Vagina (tissue), 2 donors: ENCODE results near the gene ATN1. TPM values are rescaled to one million over a fixed set of nuclear protein-coding genes. Genes with fewer than 3 reads are reported as not detected.

Experiments
- DNase-seq, 2 donors: peaks; one replicate each; pipeline ENCODE4 v3.0.0-alpha.2; 2017; ENCODE audit errors: extremely low spot score in 2 of 2
- H3K27ac ChIP-seq: fragments of 200-600 bp; sonication (generic); one replicate; pipeline ENCODE4 v1.5.1; 2019
- H3K27me3 ChIP-seq: fragments of 200-600 bp; sonication (generic); one replicate; pipeline ENCODE4 v1.5.1; 2019
- H3K36me3 ChIP-seq, 2 donors: fragments of 200-600 bp; sonication (generic); one replicate each; pipeline ENCODE4 v1.5.1; 2017 to 2019
- H3K4me1 ChIP-seq: fragments of 200-600 bp; sonication (generic); one replicate; pipeline ENCODE4 v1.5.1; 2019
- H3K4me3 ChIP-seq, 2 donors: fragments of 200-600 bp; sonication (generic); 1 replicate in 1 of 2; 2 replicates in 1 of 2; pipeline ENCODE4 v1.5.1; 2016 to 2019
- H3K9me3 ChIP-seq: fragments of 200-600 bp; sonication (generic); one replicate; pipeline ENCODE4 v1.5.1; 2019
- CTCF ChIP-seq, 3 experiments: fragments of 450-650 bp in 2 of 3; fragments of 200-600 bp in 1 of 3; sonication (generic) in 1 of 3; IDR thresholded peaks; one replicate each; pipeline ENCODE4 v1.5.1; 2017 to 2019; ENCODE audit warnings: antibody characterized with exemption in 3 of 3, mild to moderate bottlenecking in 2 of 3, moderate library complexity in 2 of 3
- POLR2A ChIP-seq, 2 donors: fragments of 450-650 bp; IDR thresholded peaks; one replicate each; pipeline ENCODE4 v1.6.1; 2017; ENCODE audit warnings: antibody characterized with exemption in 2 of 2, mild to moderate bottlenecking in 2 of 2, moderate library complexity in 2 of 2
- POLR2AphosphoS5 ChIP-seq, 2 donors: sonication (generic); formaldehyde crosslinking; IDR thresholded peaks; one replicate each; pipeline ENCODE4 v1.9.0; 2017; ENCODE audit warnings: antibody characterized with exemption in 2 of 2, mild to moderate bottlenecking in 2 of 2, low read depth in 1 of 2; ENCODE audit not compliant: insufficient read depth in 1 of 2
- intact Hi-C: fragments of 100-400 bp; cut with DNase I; formaldehyde crosslinking; loops from one replicate; pipeline ENCODE4 v1.15.1; 2023
- total RNA-seq: library from RNA; depleted of rRNA; stranded (reverse); fragments of >200 nt; gene quantifications from one replicate; pipeline ENCODE4 v1.2.3, GENCODE V29; 2016

ATN1 gene
- total RNA-seq, 1 donor from 2014 or later = 92.1 TPM

GRCh38 chr12:6914947-6915788, 12.6 kb upstream of the ATN1 start:
- Histone ChIP-seq H3K4me3 (peak overlapping the region; percentile 70 to 73), H3K27ac (peak overlapping the region; percentile 92), H3K27me3 (no peaks in the 10 kb centered on the region), H3K9me3 (no peaks in the 10 kb centered on the region), H3K4me1 (peaks cover 25% of the 10 kb centered on the region), H3K36me3 (no peaks in the 10 kb centered on the region)
- intact Hi-C loops = no loop called here
- no peak for DNase-seq
- TF ChIP-seq POLR2AphosphoS5 (IDR thresholded peaks at IDR 0.05; ENCODE audit: insufficient read depth in 1 of 2, low read depth in 1 of 2) (no peak), CTCF (IDR thresholded peaks at IDR 0.05) (no peak), POLR2A (IDR thresholded peaks at IDR 0.05) (no peak)

- Histone ChIP-seq H3K36me3 (no peaks in the 10 kb centered on the region), H3K4me3 (peak overlapping the region; percentile 70 to 73), H3K9me3 (no peaks in the 10 kb centered on the region), H3K4me1 (peaks cover 25% of the 10 kb centered on the region), H3K27ac (peak overlapping the region; percentile 92), H3K27me3 (no peaks in the 10 kb centered on the region)
- intact Hi-C loops = no loop called here
- DNase-seq = no peak
- TF ChIP-seq POLR2A (IDR thresholded peaks at IDR 0.05) (no peak), CTCF (IDR thresholded peaks at IDR 0.05) (no peak), POLR2AphosphoS5 (IDR thresholded peaks at IDR 0.05; ENCODE audit: insufficient read depth in 1 of 2, low read depth in 1 of 2) (no peak)
These were observed 11.9 kb upstream of the ATN1 start for GRCh38 chr12:6915789-6916285.

GRCh38 chr12:6916426-6917200, 11.1 kb upstream of the ATN1 start:
- Histone ChIP-seq H3K27ac (no peak overlapping the region), H3K4me3 (no peak overlapping the region), H3K9me3 (no peaks in the 10 kb centered on the region), H3K4me1 (peaks cover 25% of the 10 kb centered on the region), H3K36me3 (peaks cover 0 to 4% of the 10 kb centered on the region in 2 donors), H3K27me3 (no peaks in the 10 kb centered on the region)
- no peak for DNase-seq
- intact Hi-C loops = no loop called here
- TF ChIP-seq CTCF (IDR thresholded peaks at IDR 0.05) (no peak), POLR2A (IDR thresholded peaks at IDR 0.05) (no peak), POLR2AphosphoS5 (IDR thresholded peaks at IDR 0.05; ENCODE audit: insufficient read depth in 1 of 2, low read depth in 1 of 2) (no peak)

GRCh38 chr12:6917491-6918231, 10.1 kb upstream of the ATN1 start:
- TF ChIP-seq CTCF (IDR thresholded peaks at IDR 0.05) (no peak), POLR2AphosphoS5 (IDR thresholded peaks at IDR 0.05; ENCODE audit: insufficient read depth in 1 of 2, low read depth in 1 of 2) (no peak), POLR2A (IDR thresholded peaks at IDR 0.05) (no peak)
- Histone ChIP-seq H3K27ac (no peak overlapping the region), H3K9me3 (no peaks in the 10 kb centered on the region), H3K36me3 (peaks cover 0 to 10% of the 10 kb centered on the region in 2 donors), H3K27me3 (no peaks in the 10 kb centered on the region), H3K4me1 (peaks cover 25% of the 10 kb centered on the region), H3K4me3 (no peak overlapping the region)
- intact Hi-C loops = no loop called here
- DNase-seq = no peak
